ACC112 (cell line): ENCODE results near the gene BTBD9.

ENCODE experiments used
- H2AFZ ChIP-seq: fragments of 200-600 bp; sonication (generic); one replicate; pipeline ENCODE4 v1.6.0; 2017; ENCODE audit warnings: antibody characterized with exemption, low read length; ENCODE audit not compliant: unreplicated experiment
- H3K27ac ChIP-seq: fragments of 200-600 bp; sonication (generic); 2 replicates; pipeline ENCODE4 v1.5.1; 2014; ENCODE audit warnings: low read depth, mild to moderate bottlenecking, antibody characterized with exemption, low read length, moderate library complexity
- H3K27me3 ChIP-seq: fragments of 200-600 bp; sonication (generic); 2 replicates; pipeline ENCODE4 v1.6.1; 2014; ENCODE audit warnings: mild to moderate bottlenecking, antibody characterized with exemption, low read length, moderate library complexity, mixed read lengths; ENCODE audit not compliant: insufficient read depth
- H3K36me3 ChIP-seq: fragments of 200-600 bp; sonication (generic); 2 replicates; pipeline ENCODE4 v1.6.1; 2016; ENCODE audit warnings: mild to moderate bottlenecking, antibody characterized with exemption, low read length, moderate library complexity, mixed read lengths; ENCODE audit not compliant: insufficient read depth
- H3K4me1 ChIP-seq: fragments of 200-600 bp; sonication (generic); one replicate; pipeline ENCODE4 v1.6.1; 2016; ENCODE audit warnings: low read length, mixed read lengths; ENCODE audit not compliant: insufficient read depth, unreplicated experiment, control insufficient read depth
- H3K4me3 ChIP-seq: fragments of 200-600 bp; sonication (generic); 2 replicates; pipeline ENCODE4 v1.5.1; 2014; ENCODE audit warnings: mild to moderate bottlenecking, low read depth, low read length
- H3K79me2 ChIP-seq: fragments of 200-600 bp; sonication (generic); one replicate; pipeline ENCODE4 v1.6.0; 2016; ENCODE audit warnings: low read length; ENCODE audit not compliant: control insufficient read depth, unreplicated experiment, insufficient read depth

BTBD9 gene

DNA sequence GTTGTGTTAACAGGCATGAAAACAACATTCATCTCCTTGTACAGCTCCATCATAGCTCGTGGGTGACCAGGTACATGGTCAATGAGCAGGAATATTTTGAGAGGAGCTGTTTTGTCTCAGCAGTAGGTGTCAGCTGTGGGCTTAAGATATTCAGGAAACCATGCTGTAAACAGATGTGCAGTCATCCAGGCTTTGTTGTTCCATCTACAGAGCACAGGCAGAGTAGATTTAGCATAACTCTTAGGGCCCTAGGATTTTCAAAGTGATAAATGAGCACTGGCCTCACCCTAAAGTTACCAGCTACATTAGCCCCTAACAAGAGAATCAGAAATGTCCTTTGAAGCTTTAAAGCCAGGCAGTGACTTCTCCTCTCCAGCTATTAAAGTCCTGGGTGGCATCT is 154.2 kb downstream of the BTBD9 start:
- Histone ChIP-seq H3K36me3 (no peaks in the 10 kb centered on the region), H3K27me3 (no peaks in the 10 kb centered on the region), H3K4me3 (no peak overlapping the region), H3K27ac (no peak overlapping the region), H3K79me2 (no peaks in the 10 kb centered on the region), H3K4me1 (no peaks in the 10 kb centered on the region), H2AFZ (no peak overlapping the region)

DNA sequence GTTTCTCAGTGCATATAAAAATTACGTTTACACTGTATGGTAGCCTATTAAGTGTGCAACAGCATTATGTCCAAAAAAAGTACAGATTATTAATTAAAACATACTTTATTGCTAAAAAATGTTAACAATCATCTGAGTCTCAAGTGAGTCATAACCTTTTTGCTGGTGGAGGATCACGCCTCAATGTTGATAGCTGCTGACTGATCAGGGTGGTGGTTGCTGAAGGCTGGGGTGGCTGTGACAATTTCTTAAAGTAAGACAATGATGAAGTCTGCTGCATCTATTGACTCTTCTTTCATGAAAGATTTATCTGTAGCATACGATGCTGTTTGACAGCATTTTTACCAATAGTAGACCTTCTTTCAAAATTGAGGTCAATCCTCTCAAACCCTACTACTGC is 155.1 kb downstream of the BTBD9 start:
- Histone ChIP-seq H3K4me3 (no peak overlapping the region), H3K79me2 (no peaks in the 10 kb centered on the region), H3K36me3 (no peaks in the 10 kb centered on the region), H3K27me3 (no peaks in the 10 kb centered on the region), H3K4me1 (no peaks in the 10 kb centered on the region), H2AFZ (no peak overlapping the region), H3K27ac (no peak overlapping the region)

DNA sequence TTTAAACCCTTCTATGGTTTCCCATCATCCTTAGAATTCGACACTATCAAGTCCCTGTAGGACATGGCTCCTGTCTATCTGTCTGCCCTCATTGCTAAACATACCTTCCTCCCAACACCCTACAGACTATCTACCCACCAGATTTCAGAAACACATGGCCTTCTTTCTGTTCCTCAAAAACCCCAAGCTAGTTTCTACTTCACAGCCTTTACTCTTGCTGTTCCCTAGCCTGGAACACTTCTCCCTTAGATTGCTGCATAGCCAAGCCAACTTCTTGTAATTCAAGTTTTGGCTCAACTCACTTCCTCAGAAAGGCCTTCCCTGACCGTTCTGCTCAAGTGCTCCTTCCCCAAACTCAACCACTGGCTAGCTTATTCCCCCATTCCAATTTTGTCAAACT is 156.2 kb downstream of the BTBD9 start:
- Histone ChIP-seq H3K27ac (no peak overlapping the region), H2AFZ (no peak overlapping the region), H3K4me3 (no peak overlapping the region), H3K4me1 (no peaks in the 10 kb centered on the region), H3K27me3 (no peaks in the 10 kb centered on the region), H3K36me3 (no peaks in the 10 kb centered on the region), H3K79me2 (no peaks in the 10 kb centered on the region)

DNA sequence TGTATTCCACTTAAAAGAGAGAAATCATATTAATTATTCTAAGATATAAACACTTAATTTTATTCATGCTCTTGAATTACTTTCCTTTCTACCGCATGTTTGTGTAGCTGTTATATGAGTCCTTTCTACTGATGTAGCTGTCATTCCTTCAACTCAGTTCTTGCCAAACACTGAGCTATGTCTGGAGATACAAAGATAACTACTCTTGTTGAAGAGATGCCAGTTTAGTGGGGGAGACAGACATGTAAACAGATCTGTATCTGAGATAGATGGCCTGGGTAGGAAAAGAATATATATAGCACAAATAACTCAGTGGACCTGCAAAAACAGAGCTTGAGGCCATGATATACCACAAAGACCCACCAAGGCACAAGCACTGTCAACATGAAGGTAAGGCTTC is 157.3 kb downstream of the BTBD9 start:
- Histone ChIP-seq H3K27me3 (no peaks in the 10 kb centered on the region), H3K4me1 (no peaks in the 10 kb centered on the region), H3K4me3 (no peak overlapping the region), H3K27ac (no peak overlapping the region), H3K36me3 (no peaks in the 10 kb centered on the region), H3K79me2 (no peaks in the 10 kb centered on the region), H2AFZ (no peak overlapping the region)

DNA sequence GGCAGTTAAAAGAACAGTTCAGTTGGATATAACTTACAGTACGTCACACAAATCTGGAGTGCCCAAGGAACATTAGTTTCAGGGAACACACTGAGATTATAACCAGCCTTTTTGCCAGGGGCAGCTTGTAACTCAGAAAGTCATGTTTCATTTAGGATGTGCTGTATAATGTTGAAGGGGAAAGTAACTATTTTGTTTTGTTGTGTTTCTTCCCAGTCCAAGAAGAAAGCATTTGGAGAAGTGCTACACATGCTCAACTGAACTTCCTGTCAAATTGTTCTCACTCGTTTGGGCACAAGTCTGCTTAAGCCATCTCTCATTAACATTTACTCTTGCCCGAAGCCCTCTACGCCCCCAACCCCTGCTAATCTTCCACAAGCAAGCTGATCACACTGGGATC is 157.9 kb downstream of the BTBD9 start:
- Histone ChIP-seq H3K27ac (no peak overlapping the region), H3K4me1 (no peaks in the 10 kb centered on the region), H3K4me3 (no peak overlapping the region), H3K27me3 (no peaks in the 10 kb centered on the region), H2AFZ (no peak overlapping the region), H3K79me2 (no peaks in the 10 kb centered on the region), H3K36me3 (no peaks in the 10 kb centered on the region)

DNA sequence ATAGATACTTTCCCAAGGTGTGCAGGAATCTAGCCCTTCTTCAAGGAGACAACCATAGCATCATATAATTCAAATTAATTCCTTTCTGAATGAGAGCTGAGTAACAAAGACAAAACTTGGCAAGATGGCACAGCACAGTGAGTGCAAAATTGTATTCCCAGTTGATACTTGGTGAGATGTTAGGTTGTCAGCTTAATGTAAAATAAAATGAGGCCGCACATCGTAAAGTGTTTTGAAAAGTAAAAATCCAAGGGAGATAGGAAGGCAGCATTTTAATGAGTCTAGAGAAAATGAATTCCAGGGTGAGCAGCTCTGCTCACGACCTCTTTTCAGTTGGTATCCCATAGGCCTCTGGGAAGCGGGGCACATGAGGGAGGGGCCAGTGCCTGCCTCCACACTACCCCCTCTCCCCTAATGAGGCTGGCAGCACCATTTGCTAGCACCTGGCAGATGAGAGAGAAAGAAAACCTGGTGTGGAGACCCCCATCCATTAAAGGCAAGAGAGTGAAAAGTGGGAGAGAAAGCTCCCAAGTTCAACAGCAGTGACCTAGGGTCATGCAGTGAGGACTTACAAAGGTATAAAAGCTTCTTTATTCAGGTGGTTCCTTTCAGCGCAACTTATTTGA is 158.4 kb downstream of the BTBD9 start:
- Histone ChIP-seq H3K79me2 (no peaks in the 10 kb centered on the region), H3K27me3 (no peaks in the 10 kb centered on the region), H3K4me1 (no peaks in the 10 kb centered on the region), H3K36me3 (no peaks in the 10 kb centered on the region), H3K27ac (no peak overlapping the region), H3K4me3 (no peak overlapping the region), H2AFZ (no peak overlapping the region)

- no peak overlapping the region for H3K4me3 ChIP-seq
- no peak overlapping the region for H3K27ac ChIP-seq
- H3K27me3 ChIP-seq, result no peaks in the 10 kb centered on the region
- no peaks in the 10 kb centered on the region for H3K4me1 ChIP-seq
- no peak overlapping the region for H2AFZ ChIP-seq
- no peaks in the 10 kb centered on the region for H3K79me2 ChIP-seq
- H3K36me3 ChIP-seq, result no peaks in the 10 kb centered on the region
Measured at GRCh38 chr6:38480036-38480435, 159.7 kb downstream of the BTBD9 start.

DNA sequence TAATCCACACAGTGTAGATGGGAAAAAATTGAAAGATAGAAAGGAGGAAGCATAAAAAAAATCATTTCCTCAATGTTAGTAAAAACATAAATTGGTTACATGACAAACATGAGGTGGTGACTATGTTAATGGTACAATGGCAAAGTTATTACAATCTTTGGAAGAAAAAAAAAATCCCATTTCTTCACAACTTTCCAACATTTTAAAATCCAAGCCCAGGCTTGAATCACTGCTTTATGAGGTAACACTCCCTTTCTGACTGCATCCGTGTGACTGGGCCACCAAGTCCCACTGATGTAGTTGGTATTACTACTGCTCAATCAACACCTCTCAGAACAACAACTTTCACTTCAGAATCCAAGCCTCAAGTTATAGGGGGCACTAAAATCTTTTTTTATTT is 160.4 kb downstream of the BTBD9 start:
- H3K4me1 ChIP-seq, result no peaks in the 10 kb centered on the region
- no peak overlapping the region for H3K4me3 ChIP-seq
- H3K27ac ChIP-seq, result no peak overlapping the region
- no peaks in the 10 kb centered on the region for H3K36me3 ChIP-seq
- H3K79me2 ChIP-seq, result no peaks in the 10 kb centered on the region
- no peak overlapping the region for H2AFZ ChIP-seq
- H3K27me3 ChIP-seq, result no peaks in the 10 kb centered on the region

- H3K27me3 ChIP-seq, result no peaks in the 10 kb centered on the region
- no peak overlapping the region for H3K27ac ChIP-seq
- no peaks in the 10 kb centered on the region for H3K36me3 ChIP-seq
- H3K4me1 ChIP-seq, result no peaks in the 10 kb centered on the region
- H3K4me3 ChIP-seq, result no peak overlapping the region
- no peak overlapping the region for H2AFZ ChIP-seq
- H3K79me2 ChIP-seq, result no peaks in the 10 kb centered on the region
Measured at GRCh38 chr6:38477680-38478260, 162.0 kb downstream of the BTBD9 start.

DNA sequence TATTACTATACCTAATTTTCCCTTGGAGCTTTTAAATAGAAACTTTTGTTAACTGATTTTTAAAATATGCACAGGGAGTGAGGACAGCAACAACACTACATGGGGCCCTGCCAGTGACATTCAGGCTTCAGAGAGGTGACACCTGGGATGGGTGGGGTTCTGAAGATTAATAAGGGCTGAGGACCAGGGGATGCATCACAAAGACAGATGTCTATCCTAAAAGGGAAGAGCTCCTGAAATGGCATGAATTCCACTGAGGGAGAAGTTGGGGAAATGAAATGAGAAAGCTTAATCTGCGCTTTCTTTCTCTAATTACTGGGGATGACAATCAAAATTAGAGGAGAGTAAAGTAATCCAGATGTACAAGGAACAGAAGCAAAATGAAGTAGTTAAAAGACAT is 162.8 kb downstream of the BTBD9 start:
- Histone ChIP-seq H3K27ac (no peak overlapping the region), H3K27me3 (no peaks in the 10 kb centered on the region), H3K79me2 (no peaks in the 10 kb centered on the region)

GRCh38 chr6:38476141-38476540 is 163.6 kb downstream of the BTBD9 start:
- no peak overlapping the region for H2AFZ ChIP-seq
- no peaks in the 10 kb centered on the region for H3K79me2 ChIP-seq
- H3K27ac ChIP-seq, result no peak overlapping the region
- H3K36me3 ChIP-seq, result no peaks in the 10 kb centered on the region
- H3K4me1 ChIP-seq, result no peaks in the 10 kb centered on the region
- no peak overlapping the region for H3K4me3 ChIP-seq
- H3K27me3 ChIP-seq, result no peaks in the 10 kb centered on the region

More for the DNA sequence above, 162.8 kb downstream of the BTBD9 start:
- Histone ChIP-seq H3K4me3 (no peak overlapping the region), H3K36me3 (no peaks in the 10 kb centered on the region), H2AFZ (no peak overlapping the region), H3K4me1 (no peaks in the 10 kb centered on the region)
